ENCODE results near the gene NLRC5.

NLRC5 gene

DNA sequence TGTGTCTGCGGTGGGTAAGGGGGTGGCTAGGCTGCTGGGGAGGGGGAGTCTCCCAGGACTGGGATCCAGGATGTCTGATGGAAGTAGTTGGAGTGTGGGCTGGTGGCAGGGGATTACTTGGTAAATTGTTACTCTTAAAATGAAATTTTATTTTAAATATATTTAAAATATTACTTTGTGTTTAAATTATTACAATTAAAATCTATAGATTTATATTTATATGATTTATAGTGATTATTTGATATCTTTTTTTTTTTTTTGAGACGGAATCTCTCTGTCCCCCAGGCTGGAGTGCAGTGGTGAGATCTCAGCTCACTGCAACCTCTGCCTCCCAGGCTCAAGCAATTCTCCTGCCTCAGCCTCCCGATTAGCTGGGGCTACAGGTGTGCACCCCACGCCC lies 121.6 kb downstream of the NLRC5 start:
- Histone ChIP-seq H3K27ac (ENCODE audit: low read depth, low read length) (no peak overlapping the region), H3K4me3 (ENCODE audit: low read depth, low read length) (no peak overlapping the region), H3K4me1 (ENCODE audit: control insufficient read depth, insufficient read depth, low read length) (peaks cover 7% of the 10 kb centered on the region; the same call in 1 of the 2 replicates), H3K36me3 (ENCODE audit: control insufficient read depth, insufficient read depth, low read length) (no peaks in the 10 kb centered on the region), H3K27me3 (ENCODE audit: control insufficient read depth, insufficient read depth, low read length) (no peaks in the 10 kb centered on the region), H3K9me3 (ENCODE audit: control insufficient read depth, insufficient read depth, low read length) (no peaks in the 10 kb centered on the region), H3K9ac (ENCODE audit: low read depth, low read length) (no peak overlapping the region)

DNA sequence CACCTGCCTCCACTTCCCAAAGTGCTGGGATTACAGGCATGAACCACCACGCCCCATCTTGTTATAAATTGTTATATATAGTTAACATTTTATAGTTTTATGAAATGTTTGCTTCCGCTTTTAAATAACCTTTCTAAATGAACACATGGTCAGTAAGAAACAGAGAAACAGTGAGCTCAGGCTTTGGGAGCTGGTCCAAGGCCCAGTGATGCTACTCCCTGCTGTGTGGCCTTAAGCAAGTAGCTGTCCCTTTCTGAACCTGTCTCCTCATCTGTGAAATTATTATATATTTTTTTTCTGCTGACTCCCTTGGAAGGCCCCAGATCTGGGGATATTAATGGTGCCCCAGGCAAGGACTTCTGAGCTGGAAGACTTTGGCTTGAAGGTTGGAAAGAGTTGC lies 122.1 kb downstream of the NLRC5 start:
- no peaks in the 10 kb centered on the region for H3K27me3 ChIP-seq (ENCODE audit: control insufficient read depth, insufficient read depth, low read length)
- H3K9me3 ChIP-seq (ENCODE audit: control insufficient read depth, insufficient read depth, low read length), result no peaks in the 10 kb centered on the region
- H3K9ac ChIP-seq (ENCODE audit: low read depth, low read length), result no peak overlapping the region
- H3K27ac ChIP-seq (ENCODE audit: low read depth, low read length), result no peak overlapping the region
- no peak overlapping the region for H3K4me3 ChIP-seq (ENCODE audit: low read depth, low read length)
- H3K36me3 ChIP-seq (ENCODE audit: control insufficient read depth, insufficient read depth, low read length), result no peaks in the 10 kb centered on the region
- H3K4me1 ChIP-seq (ENCODE audit: control insufficient read depth, insufficient read depth, low read length), result peaks cover 6% of the 10 kb centered on the region; the same call in 1 of the 2 replicates

DNA sequence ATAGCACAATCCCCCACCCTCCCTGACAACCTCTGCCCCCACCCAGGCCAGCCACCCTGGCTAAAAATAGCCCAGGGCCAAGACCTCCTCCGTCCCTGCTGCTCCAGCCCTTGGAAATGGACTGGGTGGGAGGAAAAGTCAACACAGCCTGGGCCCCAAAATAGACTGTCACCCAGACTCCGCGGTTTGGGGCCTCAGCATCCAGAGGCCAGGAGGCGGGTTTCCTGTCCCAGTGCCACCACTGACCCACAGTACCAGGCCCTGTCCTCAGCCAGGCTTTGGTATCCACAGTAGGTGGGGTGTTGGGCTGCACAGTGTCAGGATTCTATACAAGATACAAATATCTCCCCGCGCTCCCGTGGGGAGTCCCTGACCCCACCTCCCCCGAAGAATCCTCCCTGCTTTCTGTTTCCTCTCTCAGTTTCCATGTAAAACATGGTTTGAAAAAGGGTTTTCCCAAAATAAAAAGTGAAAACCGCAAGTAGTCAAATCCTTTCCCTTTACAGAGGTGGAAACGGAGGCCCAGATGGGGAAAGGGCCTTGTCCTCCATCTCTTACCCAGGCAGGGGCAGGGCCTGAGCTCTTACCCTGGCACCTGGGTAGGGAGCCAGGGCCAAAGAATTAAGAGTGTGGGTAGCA lies 123.2 kb downstream of the NLRC5 start:
- Histone ChIP-seq H3K36me3 (ENCODE audit: control insufficient read depth, insufficient read depth, low read length) (no peaks in the 10 kb centered on the region), H3K27me3 (ENCODE audit: control insufficient read depth, insufficient read depth, low read length) (no peaks in the 10 kb centered on the region), H3K27ac (ENCODE audit: low read depth, low read length) (no peak overlapping the region), H3K9ac (ENCODE audit: low read depth, low read length) (no peak overlapping the region), H3K4me1 (ENCODE audit: control insufficient read depth, insufficient read depth, low read length) (peaks cover 6% of the 10 kb centered on the region; the same call in 1 of the 2 replicates), H3K4me3 (ENCODE audit: low read depth, low read length) (no peak overlapping the region), H3K9me3 (ENCODE audit: control insufficient read depth, insufficient read depth, low read length) (no peaks in the 10 kb centered on the region)

DNA sequence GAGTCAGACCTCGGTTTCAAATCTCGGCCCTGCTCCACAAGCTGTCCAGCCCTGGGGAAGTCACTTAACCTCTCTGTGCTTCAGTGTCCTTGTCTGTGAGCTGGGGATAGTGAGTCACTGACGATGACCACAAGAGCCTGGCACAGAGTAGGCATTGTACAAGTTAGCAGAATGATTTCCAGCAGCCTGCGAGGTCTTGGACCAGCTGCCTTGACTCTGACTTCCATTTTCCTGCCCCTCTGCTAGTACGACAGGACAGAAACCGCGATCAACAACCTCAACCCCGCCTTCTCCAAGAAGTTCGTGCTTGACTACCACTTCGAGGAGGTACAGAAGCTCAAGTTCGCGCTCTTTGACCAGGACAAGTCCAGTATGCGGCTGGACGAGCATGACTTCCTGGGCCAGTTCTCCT lies 123.7 kb downstream of the NLRC5 start:
- Histone ChIP-seq H3K4me3 (ENCODE audit: low read depth, low read length) (no peak overlapping the region), H3K27ac (ENCODE audit: low read depth, low read length) (no peak overlapping the region), H3K27me3 (ENCODE audit: control insufficient read depth, insufficient read depth, low read length) (no peaks in the 10 kb centered on the region), H3K36me3 (ENCODE audit: control insufficient read depth, insufficient read depth, low read length) (no peaks in the 10 kb centered on the region), H3K9ac (ENCODE audit: low read depth, low read length) (no peak overlapping the region), H3K9me3 (ENCODE audit: control insufficient read depth, insufficient read depth, low read length) (no peaks in the 10 kb centered on the region), H3K4me1 (ENCODE audit: control insufficient read depth, insufficient read depth, low read length) (peaks cover 6% of the 10 kb centered on the region; the same call in 1 of the 2 replicates)

DNA sequence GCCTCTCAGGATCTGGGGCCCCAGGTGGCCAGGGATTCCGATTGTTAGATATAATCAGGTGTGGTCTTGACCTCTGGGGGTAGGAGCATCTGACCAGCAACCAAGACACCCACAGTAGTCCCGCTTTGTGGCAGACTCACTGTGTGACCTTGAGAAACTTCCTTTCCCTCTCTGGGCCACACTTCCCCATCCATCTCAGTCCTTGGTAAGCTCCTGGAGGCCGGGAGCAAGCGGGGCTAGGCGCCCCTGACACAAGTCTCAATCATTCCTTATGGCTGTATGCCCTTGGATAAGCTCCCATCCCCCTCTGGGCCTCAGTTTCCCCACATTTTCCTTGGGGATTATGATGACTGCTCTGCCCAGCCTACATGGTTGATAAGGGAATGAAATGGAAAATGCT lies 124.3 kb downstream of the NLRC5 start:
- no peaks in the 10 kb centered on the region for H3K27me3 ChIP-seq (ENCODE audit: control insufficient read depth, insufficient read depth, low read length)
- H3K4me1 ChIP-seq (ENCODE audit: control insufficient read depth, insufficient read depth, low read length), result peaks cover 6% of the 10 kb centered on the region; the same call in 1 of the 2 replicates
- no peaks in the 10 kb centered on the region for H3K36me3 ChIP-seq (ENCODE audit: control insufficient read depth, insufficient read depth, low read length)
- no peak overlapping the region for H3K4me3 ChIP-seq (ENCODE audit: low read depth, low read length)
- H3K9me3 ChIP-seq (ENCODE audit: control insufficient read depth, insufficient read depth, low read length), result no peaks in the 10 kb centered on the region
- no peak overlapping the region for H3K9ac ChIP-seq (ENCODE audit: low read depth, low read length)
- H3K27ac ChIP-seq (ENCODE audit: low read depth, low read length), result no peak overlapping the region

DNA sequence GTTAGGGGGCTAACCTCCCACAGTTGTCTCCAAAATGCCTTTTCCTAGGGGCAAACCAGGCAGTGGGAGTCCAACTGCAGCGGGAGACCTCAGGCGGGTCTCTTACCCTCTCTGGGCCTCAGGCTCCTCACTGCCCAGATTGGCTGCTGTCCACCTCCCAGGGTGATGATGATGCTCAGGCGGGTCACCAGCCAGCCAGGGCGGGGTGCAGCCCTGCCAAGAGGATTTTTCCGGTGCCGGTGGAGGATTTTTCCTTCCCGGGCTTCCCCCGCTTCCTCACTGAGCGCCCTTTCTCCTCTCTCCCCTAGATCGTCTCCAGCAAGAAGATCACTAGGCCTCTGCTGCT lies 125.8 kb downstream of the NLRC5 start:
- Histone ChIP-seq H3K4me1 (ENCODE audit: control insufficient read depth, insufficient read depth, low read length) (peaks cover 6% of the 10 kb centered on the region; the same call in 1 of the 2 replicates), H3K36me3 (ENCODE audit: control insufficient read depth, insufficient read depth, low read length) (no peaks in the 10 kb centered on the region), H3K9me3 (ENCODE audit: control insufficient read depth, insufficient read depth, low read length) (no peaks in the 10 kb centered on the region), H3K27ac (ENCODE audit: low read depth, low read length) (no peak overlapping the region), H3K4me3 (ENCODE audit: low read depth, low read length) (no peak overlapping the region), H3K27me3 (ENCODE audit: control insufficient read depth, insufficient read depth, low read length) (no peaks in the 10 kb centered on the region), H3K9ac (ENCODE audit: low read depth, low read length) (no peak overlapping the region)

DNA sequence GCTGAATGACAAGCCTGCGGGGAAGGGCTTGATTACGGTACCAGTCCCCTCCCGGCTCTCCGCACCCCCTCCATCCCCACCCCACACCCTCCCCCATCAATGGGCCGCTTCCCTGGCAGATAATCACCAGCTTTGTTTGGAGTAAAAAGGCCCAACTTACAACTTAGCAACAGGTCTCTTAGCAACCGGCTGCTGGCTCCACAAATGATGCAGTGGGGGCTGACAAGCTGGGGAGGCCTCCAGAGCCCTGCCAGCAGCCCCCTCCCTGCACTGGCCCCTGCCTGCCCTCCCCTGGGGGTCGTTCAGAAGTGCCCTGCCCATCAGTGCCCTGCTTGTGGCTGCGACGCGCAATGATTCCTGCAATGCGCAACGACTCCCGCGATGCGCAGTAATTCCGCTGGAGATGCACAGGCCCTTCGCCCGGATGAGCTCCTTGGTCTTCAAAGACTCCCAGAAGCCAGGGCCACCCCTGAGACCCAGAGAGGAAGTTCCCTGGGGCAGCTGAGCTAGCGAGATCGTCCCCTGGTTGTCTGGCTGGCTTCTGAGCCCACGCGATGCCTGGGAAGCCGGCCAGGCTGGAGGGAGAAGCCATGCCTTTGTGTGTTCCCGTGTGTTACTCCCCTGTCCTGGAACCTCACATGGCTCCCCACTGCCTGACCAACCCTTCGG lies 126.3 kb downstream of the NLRC5 start:
- Histone ChIP-seq H3K27ac (ENCODE audit: low read depth, low read length) (no peak overlapping the region), H3K4me3 (ENCODE audit: low read depth, low read length) (no peak overlapping the region), H3K27me3 (ENCODE audit: control insufficient read depth, insufficient read depth, low read length) (no peaks in the 10 kb centered on the region), H3K4me1 (ENCODE audit: control insufficient read depth, insufficient read depth, low read length) (peaks cover 6% of the 10 kb centered on the region; the same call in 1 of the 2 replicates), H3K36me3 (ENCODE audit: control insufficient read depth, insufficient read depth, low read length) (no peaks in the 10 kb centered on the region), H3K9ac (ENCODE audit: low read depth, low read length) (no peak overlapping the region), H3K9me3 (ENCODE audit: control insufficient read depth, insufficient read depth, low read length) (no peaks in the 10 kb centered on the region)

DNA sequence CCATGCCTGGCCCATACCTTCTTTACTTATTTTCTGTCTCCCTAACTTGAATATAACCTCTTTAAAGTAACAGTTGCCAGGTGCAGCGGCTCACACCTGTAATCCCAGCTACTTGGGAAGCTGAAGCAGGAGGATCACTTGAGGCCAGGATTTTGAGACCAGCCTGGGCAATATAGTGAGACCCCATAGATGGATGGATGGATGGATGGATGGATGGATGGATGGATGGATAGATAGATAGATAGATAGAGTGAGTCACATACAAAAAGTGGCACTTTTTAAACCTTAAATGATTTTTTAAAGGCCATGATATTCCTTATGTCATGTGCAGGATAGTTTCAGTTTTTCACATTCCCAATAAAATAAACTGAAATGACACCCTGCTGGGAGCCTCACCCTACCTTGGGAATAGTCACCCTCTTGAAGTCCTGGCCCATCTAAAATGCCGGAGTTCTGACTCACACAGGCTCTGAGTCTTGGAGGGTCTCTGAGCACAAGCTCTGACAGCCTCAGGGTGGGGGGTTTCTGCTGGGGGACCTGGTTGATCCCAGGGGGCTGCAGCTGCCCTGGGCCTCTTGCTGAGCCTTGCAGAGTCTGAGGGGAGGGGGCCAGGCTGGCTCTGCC lies 129.2 kb downstream of the NLRC5 start:
- H3K27me3 ChIP-seq (ENCODE audit: control insufficient read depth, insufficient read depth, low read length), result no peaks in the 10 kb centered on the region
- no peak overlapping the region for H3K9ac ChIP-seq (ENCODE audit: low read depth, low read length)
- no peaks in the 10 kb centered on the region for H3K36me3 ChIP-seq (ENCODE audit: control insufficient read depth, insufficient read depth, low read length)
- H3K4me1 ChIP-seq (ENCODE audit: control insufficient read depth, insufficient read depth, low read length), result peaks cover 6% of the 10 kb centered on the region; the same call in 1 of the 2 replicates
- no peak overlapping the region for H3K4me3 ChIP-seq (ENCODE audit: low read depth, low read length)
- no peak overlapping the region for H3K27ac ChIP-seq (ENCODE audit: low read depth, low read length)
- no peaks in the 10 kb centered on the region for H3K9me3 ChIP-seq (ENCODE audit: control insufficient read depth, insufficient read depth, low read length)

DNA sequence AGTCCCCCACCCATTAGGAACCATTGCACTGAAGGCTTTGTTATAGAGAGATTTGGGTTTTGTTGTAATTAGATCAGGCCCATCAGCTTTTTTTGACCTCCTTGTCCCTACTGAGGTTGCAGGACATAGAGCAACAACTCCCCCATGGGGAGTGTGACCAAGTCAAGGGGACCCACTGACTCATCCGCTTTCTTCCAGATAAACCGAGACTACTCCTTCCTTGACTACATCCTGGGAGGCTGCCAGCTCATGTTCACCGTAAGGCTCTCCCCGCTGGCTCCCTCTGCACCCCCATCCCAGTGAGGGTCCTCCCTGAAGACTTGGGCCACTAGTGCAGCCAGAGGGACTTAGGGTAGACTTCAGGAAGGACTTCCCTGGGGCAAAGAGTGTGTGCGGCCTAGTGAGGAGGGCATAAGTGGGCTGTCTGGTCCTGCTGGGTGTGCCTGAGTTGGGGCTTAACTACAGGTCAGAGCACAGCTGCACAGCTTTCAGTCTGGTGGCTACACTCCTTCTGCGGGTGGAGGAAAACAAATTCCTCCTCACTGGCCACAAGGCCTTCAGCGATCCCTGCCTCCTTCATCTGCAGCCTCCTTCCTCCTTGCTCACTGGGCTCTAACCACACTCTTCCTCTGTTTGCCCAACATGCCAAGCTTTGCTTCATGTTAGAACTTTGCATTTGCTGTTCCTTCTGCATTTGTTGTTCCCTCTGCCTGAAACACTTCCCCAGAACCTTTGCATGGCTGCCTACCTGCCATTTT lies 134.0 kb downstream of the NLRC5 start:
- no peak overlapping the region for H3K27ac ChIP-seq (ENCODE audit: low read depth, low read length)
- no peak overlapping the region for H3K9ac ChIP-seq (ENCODE audit: low read depth, low read length)
- no peaks in the 10 kb centered on the region for H3K4me1 ChIP-seq (ENCODE audit: control insufficient read depth, insufficient read depth, low read length)
- no peaks in the 10 kb centered on the region for H3K27me3 ChIP-seq (ENCODE audit: control insufficient read depth, insufficient read depth, low read length)
- no peaks in the 10 kb centered on the region for H3K9me3 ChIP-seq (ENCODE audit: control insufficient read depth, insufficient read depth, low read length)
- no peak overlapping the region for H3K4me3 ChIP-seq (ENCODE audit: low read depth, low read length)
- H3K36me3 ChIP-seq (ENCODE audit: control insufficient read depth, insufficient read depth, low read length), result no peaks in the 10 kb centered on the region

DNA sequence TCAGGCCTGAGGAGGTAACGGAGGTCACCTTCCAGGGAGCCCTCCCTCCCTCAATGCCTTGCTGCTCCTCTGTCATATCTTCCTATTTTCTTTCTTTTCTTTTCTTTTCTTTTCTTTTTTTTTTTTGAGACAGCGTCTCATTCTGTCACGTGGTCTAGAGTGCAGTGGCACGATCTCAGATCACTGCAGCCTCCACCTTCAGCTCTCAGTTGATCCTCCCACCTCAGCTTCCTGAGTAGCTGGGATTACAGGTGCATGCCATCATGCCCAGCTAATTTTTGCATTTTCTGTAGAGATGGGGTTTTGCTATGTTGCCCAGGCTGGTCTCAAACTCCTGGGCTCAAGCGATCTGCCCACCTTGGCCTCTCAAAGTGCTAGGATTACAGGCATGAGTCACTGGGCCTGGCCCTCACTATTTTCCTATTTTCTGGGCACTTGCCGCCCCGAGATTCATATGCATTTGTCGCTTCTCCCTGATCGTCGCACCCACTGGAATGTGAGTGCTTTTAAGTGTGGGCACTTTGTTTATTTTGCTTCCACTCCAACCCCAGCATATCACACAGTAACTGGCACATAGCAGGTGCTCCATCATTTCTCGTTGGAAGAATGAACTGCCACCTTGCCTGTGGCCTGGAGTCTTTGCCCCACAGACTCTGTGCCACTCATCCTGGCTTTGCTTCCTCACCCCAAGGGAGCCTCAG lies 134.8 kb downstream of the NLRC5 start:
- no peaks in the 10 kb centered on the region for H3K9me3 ChIP-seq (ENCODE audit: control insufficient read depth, insufficient read depth, low read length)
- H3K36me3 ChIP-seq (ENCODE audit: control insufficient read depth, insufficient read depth, low read length), result no peaks in the 10 kb centered on the region
- no peaks in the 10 kb centered on the region for H3K27me3 ChIP-seq (ENCODE audit: control insufficient read depth, insufficient read depth, low read length)
- no peak overlapping the region for H3K9ac ChIP-seq (ENCODE audit: low read depth, low read length)
- H3K4me1 ChIP-seq (ENCODE audit: control insufficient read depth, insufficient read depth, low read length), result no peaks in the 10 kb centered on the region
- no peak overlapping the region for H3K27ac ChIP-seq (ENCODE audit: low read depth, low read length)
- no peak overlapping the region for H3K4me3 ChIP-seq (ENCODE audit: low read depth, low read length)
